Hepatocyte (in vitro differentiated cells): Measurements from ENCODE around the gene CYSRT1.

ENCODE experiments used
- EZH2 ChIP-seq: fragments of 200-600 bp; sonication (generic); IDR thresholded peaks from 2 replicates; pipeline ENCODE4 v1.6.1; 2016; ENCODE audit warnings: antibody characterized with exemption, mild to moderate bottlenecking, borderline replicate concordance
- EZH2phosphoT487 ChIP-seq: fragments of 200-600 bp; sonication (generic); IDR thresholded peaks from one replicate; pipeline ENCODE4 v1.6.1; 2018; ENCODE audit warnings: antibody characterized with exemption, mild to moderate bottlenecking, low read depth, moderate library complexity; ENCODE audit not compliant: unreplicated experiment, severe bottlenecking
- TF ChIP-seq, protein P1 (sequence below): fragments of 200-600 bp; sonication (generic); IDR thresholded peaks from 2 replicates; pipeline ENCODE4 v1.5.1; 2016; ENCODE audit warnings: antibody characterized with exemption, mild to moderate bottlenecking; ENCODE audit not compliant: poor library complexity

DNA sequence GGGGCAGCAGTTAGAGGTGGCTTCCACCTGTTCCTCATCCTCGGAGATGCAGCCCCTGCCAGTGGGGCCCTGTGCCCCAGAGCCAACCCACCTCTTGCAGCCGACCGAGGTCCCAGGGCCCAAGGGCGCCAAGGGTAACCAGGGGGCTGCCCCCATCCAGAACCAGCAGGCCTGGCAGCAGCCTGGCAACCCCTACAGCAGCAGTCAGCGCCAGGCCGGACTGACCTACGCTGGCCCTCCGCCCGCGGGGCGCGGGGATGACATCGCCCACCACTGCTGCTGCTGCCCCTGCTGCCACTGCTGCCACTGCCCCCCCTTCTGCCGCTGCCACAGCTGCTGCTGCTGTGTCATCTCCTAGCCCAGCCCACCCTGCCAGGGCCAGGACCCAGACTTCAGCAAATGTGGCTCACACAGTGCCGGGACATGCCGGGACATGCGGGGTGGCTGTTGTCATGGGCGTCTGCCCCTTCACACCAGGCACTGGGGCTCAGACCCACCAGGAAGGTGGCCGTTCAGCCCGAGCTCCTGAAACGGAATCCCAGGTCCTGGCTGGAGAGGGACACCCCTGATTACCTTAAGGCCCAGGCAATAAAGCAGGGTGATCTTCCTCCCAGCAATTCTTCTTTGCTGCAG, 841 bp downstream of the CYSRT1 start:
- TF ChIP-seq, protein P1, sequence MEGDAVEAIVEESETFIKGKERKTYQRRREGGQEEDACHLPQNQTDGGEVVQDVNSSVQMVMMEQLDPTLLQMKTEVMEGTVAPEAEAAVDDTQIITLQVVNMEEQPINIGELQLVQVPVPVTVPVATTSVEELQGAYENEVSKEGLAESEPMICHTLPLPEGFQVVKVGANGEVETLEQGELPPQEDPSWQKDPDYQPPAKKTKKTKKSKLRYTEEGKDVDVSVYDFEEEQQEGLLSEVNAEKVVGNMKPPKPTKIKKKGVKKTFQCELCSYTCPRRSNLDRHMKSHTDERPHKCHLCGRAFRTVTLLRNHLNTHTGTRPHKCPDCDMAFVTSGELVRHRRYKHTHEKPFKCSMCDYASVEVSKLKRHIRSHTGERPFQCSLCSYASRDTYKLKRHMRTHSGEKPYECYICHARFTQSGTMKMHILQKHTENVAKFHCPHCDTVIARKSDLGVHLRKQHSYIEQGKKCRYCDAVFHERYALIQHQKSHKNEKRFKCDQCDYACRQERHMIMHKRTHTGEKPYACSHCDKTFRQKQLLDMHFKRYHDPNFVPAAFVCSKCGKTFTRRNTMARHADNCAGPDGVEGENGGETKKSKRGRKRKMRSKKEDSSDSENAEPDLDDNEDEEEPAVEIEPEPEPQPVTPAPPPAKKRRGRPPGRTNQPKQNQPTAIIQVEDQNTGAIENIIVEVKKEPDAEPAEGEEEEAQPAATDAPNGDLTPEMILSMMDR = no peak
- TF ChIP-seq EZH2 (no peak), EZH2phosphoT487 (no peak)
